GM23338 (cell line): ENCODE measurements around the gene PTCHD1.

ENCODE experiments used
- CREB1 ChIP-seq: fragments of 250-450 bp; sonication (Bioruptor Pico); IDR thresholded peaks from 2 replicates; pipeline ENCODE4 v1.5.0; 2020; ENCODE audit warnings: low read depth, mild to moderate bottlenecking, moderate library complexity
- ETS1 ChIP-seq: IDR thresholded peaks from 2 replicates; pipeline ENCODE4 v1.6.1; 2016; ENCODE audit warnings: antibody characterized with exemption
- EZH2 ChIP-seq: fragments of 200-600 bp; sonication (generic); IDR thresholded peaks from one replicate; pipeline ENCODE4 v1.8.0; 2017; ENCODE audit warnings: antibody characterized with exemption, mild to moderate bottlenecking, low read depth; ENCODE audit not compliant: unreplicated experiment
- EZH2phosphoT487 ChIP-seq: fragments of 200-600 bp; sonication (generic); IDR thresholded peaks from one replicate; pipeline ENCODE4 v1.8.1; 2018; ENCODE audit warnings: antibody characterized with exemption; ENCODE audit not compliant: unreplicated experiment
- JUNB ChIP-seq: IDR thresholded peaks from one replicate; pipeline ENCODE4 v1.6.1; 2016; ENCODE audit warnings: antibody characterized with exemption; ENCODE audit not compliant: unreplicated experiment
- NANOG ChIP-seq: IDR thresholded peaks from 2 replicates; pipeline ENCODE4 v1.6.1; 2016; ENCODE audit warnings: antibody characterized with exemption, borderline replicate concordance
- POLR2AphosphoS5 ChIP-seq: IDR thresholded peaks from 2 replicates; pipeline ENCODE4 v1.6.1; 2016; ENCODE audit warnings: antibody characterized with exemption, low read depth
- STAT1 ChIP-seq: IDR thresholded peaks from one replicate; pipeline ENCODE4 v1.6.1; 2016; ENCODE audit warnings: antibody characterized with exemption; ENCODE audit not compliant: unreplicated experiment
- ZNF114 ChIP-seq: fragments of 250-450 bp; sonication (Bioruptor Pico); IDR thresholded peaks from 2 replicates; pipeline ENCODE4 v1.5.0; 2020; ENCODE audit warnings: mild to moderate bottlenecking, moderate library complexity
- ZNF331 ChIP-seq: fragments of 250-450 bp; sonication (Bioruptor Pico); IDR thresholded peaks from 2 replicates; pipeline ENCODE4 v1.5.0; 2020; ENCODE audit warnings: low read depth, mild to moderate bottlenecking, moderate library complexity
- ZNF462 ChIP-seq: fragments of 250-450 bp; sonication (Bioruptor Pico); IDR thresholded peaks from 2 replicates; pipeline ENCODE4 v1.5.0; 2020; ENCODE audit warnings: mild to moderate bottlenecking, moderate library complexity
- TF ChIP-seq, protein P1 (sequence below), 2 experiments: fragments of 200-600 bp in 1 of 2; sonication (generic) in 1 of 2; conservative IDR thresholded peaks; 2 replicates each; pipeline versions ENCODE4 v1.5.1 to v1.6.1; 2016 to 2017; ENCODE audit warnings: antibody characterized with exemption in 2 of 2, low read depth in 2 of 2, mild to moderate bottlenecking in 2 of 2, moderate library complexity in 1 of 2
- TF ChIP-seq, protein P2 (sequence below): IDR thresholded peaks from one replicate; pipeline ENCODE4 v1.6.1; 2018; ENCODE audit warnings: antibody characterized with exemption; ENCODE audit not compliant: unreplicated experiment

GRCh38 chrX:23385242-23385641 is 50.6 kb downstream of the PTCHD1 start:
- TF ChIP-seq POLR2AphosphoS5 (no peak), EZH2phosphoT487 (no peak), EZH2 (no peak), ETS1 (no peak), CREB1 (CRISPR knock-in tag) (no peak), JUNB (no peak), ZNF331 (no peak), ZNF114 (CRISPR knock-in tag) (no peak), NANOG (no peak), STAT1 (no peak), ZNF462 (CRISPR knock-in tag) (no peak)
- TF ChIP-seq, protein P1, sequence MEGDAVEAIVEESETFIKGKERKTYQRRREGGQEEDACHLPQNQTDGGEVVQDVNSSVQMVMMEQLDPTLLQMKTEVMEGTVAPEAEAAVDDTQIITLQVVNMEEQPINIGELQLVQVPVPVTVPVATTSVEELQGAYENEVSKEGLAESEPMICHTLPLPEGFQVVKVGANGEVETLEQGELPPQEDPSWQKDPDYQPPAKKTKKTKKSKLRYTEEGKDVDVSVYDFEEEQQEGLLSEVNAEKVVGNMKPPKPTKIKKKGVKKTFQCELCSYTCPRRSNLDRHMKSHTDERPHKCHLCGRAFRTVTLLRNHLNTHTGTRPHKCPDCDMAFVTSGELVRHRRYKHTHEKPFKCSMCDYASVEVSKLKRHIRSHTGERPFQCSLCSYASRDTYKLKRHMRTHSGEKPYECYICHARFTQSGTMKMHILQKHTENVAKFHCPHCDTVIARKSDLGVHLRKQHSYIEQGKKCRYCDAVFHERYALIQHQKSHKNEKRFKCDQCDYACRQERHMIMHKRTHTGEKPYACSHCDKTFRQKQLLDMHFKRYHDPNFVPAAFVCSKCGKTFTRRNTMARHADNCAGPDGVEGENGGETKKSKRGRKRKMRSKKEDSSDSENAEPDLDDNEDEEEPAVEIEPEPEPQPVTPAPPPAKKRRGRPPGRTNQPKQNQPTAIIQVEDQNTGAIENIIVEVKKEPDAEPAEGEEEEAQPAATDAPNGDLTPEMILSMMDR (conservative IDR thresholded peaks at IDR 0.05; ENCODE audit: low read depth in 2 of 2): no peak
- TF ChIP-seq, protein P2, sequence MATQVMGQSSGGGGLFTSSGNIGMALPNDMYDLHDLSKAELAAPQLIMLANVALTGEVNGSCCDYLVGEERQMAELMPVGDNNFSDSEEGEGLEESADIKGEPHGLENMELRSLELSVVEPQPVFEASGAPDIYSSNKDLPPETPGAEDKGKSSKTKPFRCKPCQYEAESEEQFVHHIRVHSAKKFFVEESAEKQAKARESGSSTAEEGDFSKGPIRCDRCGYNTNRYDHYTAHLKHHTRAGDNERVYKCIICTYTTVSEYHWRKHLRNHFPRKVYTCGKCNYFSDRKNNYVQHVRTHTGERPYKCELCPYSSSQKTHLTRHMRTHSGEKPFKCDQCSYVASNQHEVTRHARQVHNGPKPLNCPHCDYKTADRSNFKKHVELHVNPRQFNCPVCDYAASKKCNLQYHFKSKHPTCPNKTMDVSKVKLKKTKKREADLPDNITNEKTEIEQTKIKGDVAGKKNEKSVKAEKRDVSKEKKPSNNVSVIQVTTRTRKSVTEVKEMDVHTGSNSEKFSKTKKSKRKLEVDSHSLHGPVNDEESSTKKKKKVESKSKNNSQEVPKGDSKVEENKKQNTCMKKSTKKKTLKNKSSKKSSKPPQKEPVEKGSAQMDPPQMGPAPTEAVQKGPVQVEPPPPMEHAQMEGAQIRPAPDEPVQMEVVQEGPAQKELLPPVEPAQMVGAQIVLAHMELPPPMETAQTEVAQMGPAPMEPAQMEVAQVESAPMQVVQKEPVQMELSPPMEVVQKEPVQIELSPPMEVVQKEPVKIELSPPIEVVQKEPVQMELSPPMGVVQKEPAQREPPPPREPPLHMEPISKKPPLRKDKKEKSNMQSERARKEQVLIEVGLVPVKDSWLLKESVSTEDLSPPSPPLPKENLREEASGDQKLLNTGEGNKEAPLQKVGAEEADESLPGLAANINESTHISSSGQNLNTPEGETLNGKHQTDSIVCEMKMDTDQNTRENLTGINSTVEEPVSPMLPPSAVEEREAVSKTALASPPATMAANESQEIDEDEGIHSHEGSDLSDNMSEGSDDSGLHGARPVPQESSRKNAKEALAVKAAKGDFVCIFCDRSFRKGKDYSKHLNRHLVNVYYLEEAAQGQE: no peak
